GM12892 (cell line): ENCODE results near the gene STMN3.

ENCODE experiments used
- POLR2A ChIP-seq: IDR thresholded peaks from 2 replicates; pipeline ENCODE4 v1.6.1; 2011; ENCODE audit warnings: low read depth, low read length, control low read depth
- POLR2AphosphoS5 ChIP-seq: IDR thresholded peaks from 2 replicates; pipeline ENCODE4 v1.6.1; 2011; ENCODE audit warnings: low read depth, low read length, control low read depth

GRCh38 chr20:63661108-63661507, 7.9 kb upstream of the STMN3 start:
- no peak for TF ChIP-seq POLR2AphosphoS5
- TF ChIP-seq POLR2A: no peak
